Esophagus muscularis mucosa (tissue), 4 donors: ENCODE data around the gene TSPAN11. TPM values are rescaled to one million over a fixed set of nuclear protein-coding genes. Genes with fewer than 3 reads are reported as not detected.
A peak's percentile ranks its signal among the peaks of the same experiment; 100 is the strongest.

Experiments
- DNase-seq: peaks from one replicate; pipeline ENCODE4 v3.0.0-alpha.2; 2017; ENCODE audit errors: extremely low spot score
- H3K27ac ChIP-seq, 4 donors: fragments of 200-600 bp; sonication (generic); replicated peaks in 1 of 4; 1 replicate in 3 of 4; 2 replicates in 1 of 4; pipeline ENCODE4 v1.5.1; 2016 to 2019; ENCODE audit warnings: mild to moderate bottlenecking in 1 of 4
- H3K27me3 ChIP-seq, 4 donors: fragments of 200-600 bp; sonication (generic); one replicate each; pipeline versions ENCODE4 v1.5.1 to v1.6.0; 2016 to 2019
- H3K36me3 ChIP-seq, 4 donors: fragments of 200-600 bp; sonication (generic); one replicate each; pipeline ENCODE4 v1.5.1; 2016 to 2019
- H3K4me1 ChIP-seq, 4 donors: fragments of 200-600 bp; sonication (generic); one replicate each; pipeline ENCODE4 v1.5.1; 2016 to 2019
- H3K4me3 ChIP-seq, 4 donors: fragments of 200-600 bp; sonication (generic); 1 replicate in 2 of 4; 2 replicates in 2 of 4; pipeline ENCODE4 v1.5.1; 2016 to 2019; ENCODE audit warnings: mild to moderate bottlenecking in 4 of 4, moderate library complexity in 1 of 4
- H3K9me3 ChIP-seq, 4 donors: fragments of 200-600 bp; sonication (generic); 1 replicate in 3 of 4; 2 replicates in 1 of 4; pipeline ENCODE4 v1.5.1; 2016 to 2019
- CTCF ChIP-seq, 3 experiments: fragments of 200-600 bp in 2 of 3; fragments of 450-650 bp in 1 of 3; sonication (generic) in 2 of 3; IDR thresholded peaks; one replicate each; pipeline ENCODE4 v1.5.1; 2017 to 2019; ENCODE audit warnings: antibody characterized with exemption in 3 of 3, mild to moderate bottlenecking in 2 of 3, moderate library complexity in 1 of 3
- EP300 ChIP-seq: sonication (generic); formaldehyde crosslinking; IDR thresholded peaks from one replicate; pipeline ENCODE4 v1.6.1; 2017; ENCODE audit warnings: antibody characterized with exemption
- POLR2A ChIP-seq: fragments of 450-650 bp; IDR thresholded peaks from one replicate; pipeline ENCODE4 v1.6.1; 2017; ENCODE audit warnings: antibody characterized with exemption, moderate library complexity, mild to moderate bottlenecking, low read depth
- POLR2AphosphoS5 ChIP-seq, 2 donors: sonication (generic); formaldehyde crosslinking; IDR thresholded peaks; one replicate each; pipeline ENCODE4 v1.6.1; 2017; ENCODE audit warnings: antibody characterized with exemption in 2 of 2
- WGBS: methylation state at CpG from one replicate; pipeline ENCODE4 v1.1.5; 2018; 5-methylcytosine and 5-hydroxymethylcytosine counted together
- intact Hi-C: fragments of 100-400 bp; cut with DNase I; formaldehyde crosslinking; loops from one replicate; pipeline ENCODE4 v1.15.1; 2023
- total RNA-seq, 4 donors: library from RNA; depleted of rRNA; stranded (reverse); fragments of >200 nt; gene quantifications; one replicate each; pipeline versions ENCODE4 v1.1.0 to v1.2.1, GENCODE V29; 2016

Gene TSPAN11
- total RNA-seq, 4 donors from 2014 or later, result 5.8 to 20.9 (median 12.7) TPM

- Histone ChIP-seq H3K9me3 (no peaks in the 10 kb centered on the region), H3K27me3 (no peaks in the 10 kb centered on the region), H3K4me3 (no peak overlapping the region), H3K27ac (no peak overlapping the region), H3K36me3 (no peaks in the 10 kb centered on the region), H3K4me1 (peaks cover 0 to 17% (median 3%) of the 10 kb centered on the region in 4 donors)
- TF ChIP-seq POLR2AphosphoS5 (IDR thresholded peaks at IDR 0.05) (no peak), EP300 (no peak), CTCF (IDR thresholded peaks at IDR 0.05) (no peak), POLR2A (no peak)
- intact Hi-C loops, result no loop called here
- 69% methylated on average over 6 of the region's 6 CpGs for WGBS
- no peak for DNase-seq
These were observed 21.0 kb upstream of the TSPAN11 start for GRCh38 chr12:30905463-30906009.

GRCh38 chr12:30908076-30908721, 18.3 kb upstream of the TSPAN11 start:
- no peak overlapping the region for H3K4me3 ChIP-seq
- H3K36me3 ChIP-seq, result no peaks in the 10 kb centered on the region
- DNase-seq, result no peak
- H3K27me3 ChIP-seq, result no peaks in the 10 kb centered on the region
- TF ChIP-seq EP300 (no peak), POLR2A (no peak), CTCF (IDR thresholded peaks at IDR 0.05) (no peak), POLR2AphosphoS5 (IDR thresholded peaks at IDR 0.05) (no peak)
- no peaks in the 10 kb centered on the region for H3K9me3 ChIP-seq
- intact Hi-C loops, result no loop called here
- 81% methylated on average over 4 of the region's 4 CpGs for WGBS
- no peak overlapping the region for H3K27ac ChIP-seq
- peaks cover 0 to 17% (median 3%) of the 10 kb centered on the region in 4 donors for H3K4me1 ChIP-seq

GRCh38 chr12:30908722-30909348, 17.7 kb upstream of the TSPAN11 start:
- H3K9me3 ChIP-seq, result no peaks in the 10 kb centered on the region
- WGBS, result 26% methylated on average over 3 of the region's 3 CpGs
- no peaks in the 10 kb centered on the region for H3K36me3 ChIP-seq
- peaks cover 0 to 17% (median 3%) of the 10 kb centered on the region in 4 donors for H3K4me1 ChIP-seq
- no peaks in the 10 kb centered on the region for H3K27me3 ChIP-seq
- H3K4me3 ChIP-seq, result no peak overlapping the region
- TF ChIP-seq CTCF (IDR thresholded peaks at IDR 0.05) (no peak), EP300 (no peak), POLR2AphosphoS5 (IDR thresholded peaks at IDR 0.05) (no peak), POLR2A (no peak)
- no peak for DNase-seq
- H3K27ac ChIP-seq, result peak overlapping the region in 1 of 4 donors; percentile 28
- intact Hi-C loops, result no loop called here

- TF ChIP-seq CTCF (IDR thresholded peaks at IDR 0.05) (no peak), POLR2A (no peak), EP300 (no peak), POLR2AphosphoS5 (IDR thresholded peaks at IDR 0.05) (no peak)
- no peaks in the 10 kb centered on the region for H3K9me3 ChIP-seq
- no peaks in the 10 kb centered on the region for H3K36me3 ChIP-seq
- no peak for DNase-seq
- H3K4me1 ChIP-seq, result peaks cover 0 to 17% (median 3%) of the 10 kb centered on the region in 4 donors
- peak overlapping the region in 2 of 4 donors; percentile 20 to 28 for H3K27ac ChIP-seq
- intact Hi-C loops, result no loop called here
- 50% methylated on average over 5 of the region's 5 CpGs for WGBS
- no peaks in the 10 kb centered on the region for H3K27me3 ChIP-seq
- H3K4me3 ChIP-seq, result no peak overlapping the region
These were observed 17.1 kb upstream of the TSPAN11 start for GRCh38 chr12:30909349-30910037.
